ENCODE measurements around the gene PRPF19. TPM values are rescaled to one million over a fixed set of nuclear protein-coding genes. Genes with fewer than 3 reads are reported as not detected.

The PRPF19 gene
- total RNA-seq, result 70.6 TPM

DNA sequence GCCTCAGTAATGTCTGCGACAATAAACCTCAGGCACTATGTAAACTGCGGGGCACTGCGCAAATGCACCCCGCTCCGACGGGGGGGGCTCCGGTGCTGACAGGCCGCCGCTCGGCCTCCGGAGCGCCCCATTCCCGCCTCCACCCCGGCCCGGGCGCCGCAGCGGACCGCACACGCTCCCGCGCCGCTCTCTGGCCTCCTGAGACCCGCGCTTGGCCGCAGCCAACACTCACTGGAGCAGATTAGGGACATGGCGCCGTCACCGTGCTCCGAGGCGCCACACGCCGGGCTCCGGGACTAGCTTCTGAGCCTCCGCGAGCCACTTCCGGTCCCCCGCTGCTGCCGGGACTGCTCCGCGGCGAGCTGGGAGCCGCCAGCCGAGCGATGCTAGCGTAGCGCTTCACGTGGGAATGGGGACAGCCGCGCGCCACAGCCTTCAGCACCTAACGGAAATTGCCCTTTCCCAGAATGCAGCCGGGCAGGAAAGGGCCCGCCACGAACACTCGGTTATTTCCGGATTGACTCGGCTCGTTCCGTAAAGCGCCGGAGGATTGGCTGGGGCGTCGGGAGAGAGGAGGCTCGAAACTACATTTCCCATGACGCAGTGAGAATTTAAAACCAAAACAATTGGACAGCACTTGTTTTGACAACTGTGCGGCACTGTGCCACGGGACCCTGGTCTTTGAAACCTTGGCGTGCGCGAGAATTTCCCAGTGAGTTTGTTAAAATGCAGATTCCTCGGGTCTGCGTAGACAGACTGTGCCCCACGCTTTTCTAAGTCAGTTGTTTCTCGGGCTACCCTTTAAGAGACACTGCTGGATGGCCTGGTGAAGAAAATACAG is at the start of gene PRPF19:
PRPF19 (minus strand) TSS at position 454 of the 841 bp plus-strand sequence; CDS start at position 251, 203 bp downstream.
- peak; percentile 99 for DNase-seq (ENCODE audit: low spot score)

GRCh38 chr11:60955571-60955970 is 49.2 kb upstream of the PRPF19 start:
- DNase-seq (ENCODE audit: low spot score), result no peak

DNA sequence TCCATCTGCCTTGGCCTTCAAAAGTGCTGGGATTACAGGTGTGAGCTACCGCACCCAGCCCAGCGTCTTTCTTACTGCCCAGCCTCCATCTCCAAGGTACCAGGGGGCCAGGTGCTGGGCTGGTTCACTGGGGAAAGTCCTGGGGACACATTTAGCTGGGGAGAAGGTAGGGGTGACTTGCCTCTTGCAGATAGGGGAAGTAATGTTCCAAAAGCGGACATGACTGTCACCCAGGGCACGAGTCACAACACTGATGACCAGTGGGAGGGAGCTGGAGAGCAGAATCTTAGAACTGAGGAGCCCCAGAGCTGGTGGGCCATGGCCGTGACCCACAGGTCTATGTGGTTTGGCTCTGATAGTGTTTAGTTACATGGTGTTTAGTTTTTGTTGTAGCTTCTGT is 48.0 kb upstream of the PRPF19 start:
- no peak for DNase-seq (ENCODE audit: low spot score)

DNA sequence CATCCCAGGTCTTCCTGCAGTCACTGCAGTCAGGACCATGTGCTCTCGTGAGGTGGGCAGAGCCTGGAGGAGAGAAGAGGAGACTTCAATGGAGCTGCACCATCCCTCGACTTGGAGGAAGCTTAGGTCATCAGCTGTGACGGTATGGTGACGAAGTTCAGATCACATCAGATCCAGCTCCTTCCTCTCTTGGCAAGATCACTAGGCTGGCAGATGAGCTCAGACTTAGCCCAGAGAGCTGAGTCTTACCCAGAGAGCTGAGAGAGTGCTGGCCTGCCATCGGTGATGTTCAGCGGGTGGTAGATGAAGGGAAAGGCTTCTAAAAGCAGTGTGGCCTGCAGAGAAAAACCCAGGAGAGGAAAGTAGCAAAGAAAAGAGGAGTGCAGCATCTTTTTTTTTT is 47.4 kb upstream of the PRPF19 start:
- DNase-seq (ENCODE audit: low spot score), result no peak

DNA sequence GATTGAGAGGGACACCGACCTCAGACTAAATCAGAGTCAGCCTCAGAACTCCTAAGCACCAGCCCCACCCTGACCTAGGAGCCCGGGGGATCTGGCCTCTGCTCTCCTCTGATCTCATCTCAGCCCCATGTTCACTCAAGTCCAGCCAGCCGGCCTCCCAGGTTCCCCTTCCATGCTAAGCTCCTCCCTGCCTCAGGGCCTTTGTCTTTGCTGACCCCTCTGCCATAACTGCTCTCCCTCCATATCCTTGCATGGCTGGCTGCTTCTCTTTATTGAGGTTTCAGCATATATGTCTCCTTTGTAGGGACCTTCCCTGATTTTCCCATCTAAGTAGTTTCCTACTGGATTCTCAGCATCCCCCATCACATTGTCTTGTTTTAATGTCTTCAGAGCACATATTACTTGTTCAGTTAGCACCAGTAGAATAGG is 46.4 kb upstream of the PRPF19 start:
- no peak for DNase-seq (ENCODE audit: low spot score)

- DNase-seq (ENCODE audit: low spot score), result peak; percentile 65
Observed at GRCh38 chr11:60951904-60952741, 45.7 kb upstream of the PRPF19 start, which contains the start of gene SLC15A3. SLC15A3 (minus strand) TSS chr11:60952176; CDS start chr11:60951551, 625 bp downstream.

DNA sequence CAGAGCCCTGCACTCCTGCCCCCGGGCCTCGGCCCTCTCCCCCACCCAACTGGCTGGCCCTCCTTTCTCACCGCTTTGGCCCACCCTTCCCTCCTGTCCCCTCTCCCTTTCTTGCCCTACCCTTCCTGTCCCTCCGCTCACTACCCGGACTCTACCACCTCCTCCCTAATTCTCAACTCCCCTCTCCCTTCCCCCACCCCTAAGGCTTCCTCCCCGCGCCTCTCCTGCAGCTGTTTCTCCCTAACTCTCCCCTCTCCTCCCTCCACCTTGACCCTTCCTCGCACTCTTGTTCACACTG is 45.2 kb upstream of the PRPF19 start:
- DNase-seq (ENCODE audit: low spot score), result no peak

GRCh38 chr11:60950933-60951605 is 44.7 kb upstream of the PRPF19 start:
- DNase-seq (ENCODE audit: low spot score), result no peak

GRCh38 chr11:60950024-60950423 is 43.6 kb upstream of the PRPF19 start:
- DNase-seq (ENCODE audit: low spot score), result no peak

- DNase-seq (ENCODE audit: low spot score), result no peak
Observed at GRCh38 chr11:60948250-60948649, 41.9 kb upstream of the PRPF19 start.

DNA sequence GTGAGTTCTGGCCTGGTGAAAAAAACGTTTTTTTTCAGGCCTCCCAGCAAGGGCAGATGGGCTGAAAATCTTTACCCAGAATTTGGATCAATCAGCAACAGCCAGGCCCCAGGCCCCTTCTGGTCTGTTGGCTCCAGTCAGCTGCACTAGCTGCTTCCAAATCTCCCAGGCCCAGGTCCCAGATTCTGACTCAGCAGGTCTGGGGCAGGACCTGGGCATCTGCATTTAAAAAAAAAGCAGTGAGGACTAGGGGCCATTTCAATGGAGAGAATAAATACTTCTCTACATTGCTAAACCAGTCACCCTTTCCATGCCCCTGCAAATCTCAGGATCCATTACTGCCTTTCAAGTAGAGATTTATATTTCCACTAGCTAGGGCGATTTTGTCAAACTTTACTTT is 41.3 kb upstream of the PRPF19 start:
- no peak for DNase-seq (ENCODE audit: low spot score)

DNA sequence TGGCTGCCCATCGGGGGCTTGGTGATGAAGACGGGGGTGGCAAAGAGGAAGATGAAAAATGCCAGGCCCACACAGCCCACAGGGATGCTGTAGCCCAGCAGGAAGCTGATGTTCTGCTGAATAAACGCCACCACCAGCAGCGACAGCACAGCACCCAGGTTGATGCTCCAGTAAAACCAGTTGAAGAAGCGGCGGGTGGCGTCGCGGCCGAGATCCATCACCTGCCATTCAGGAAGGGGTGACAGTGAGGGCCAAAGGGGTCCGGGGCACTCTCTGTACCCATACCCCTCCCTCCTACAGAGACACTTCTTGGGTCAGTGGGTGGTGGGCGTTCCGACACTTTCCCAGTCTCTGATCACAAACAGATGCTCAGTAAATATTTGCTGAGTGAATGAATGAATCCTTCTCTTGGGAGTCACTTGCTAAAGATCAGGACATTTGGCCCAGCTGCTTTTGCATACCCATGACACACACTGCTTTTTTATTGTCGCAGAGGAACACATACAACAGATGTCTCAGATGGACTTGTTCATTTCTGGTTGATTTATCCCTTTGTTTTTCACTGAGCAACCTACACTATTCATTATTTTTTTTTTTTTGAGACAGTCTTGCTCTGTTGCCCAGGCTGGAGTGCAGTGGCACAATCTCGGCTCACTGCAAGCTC is 40.3 kb upstream of the PRPF19 start:
- DNase-seq (ENCODE audit: low spot score), result no peak

DNA sequence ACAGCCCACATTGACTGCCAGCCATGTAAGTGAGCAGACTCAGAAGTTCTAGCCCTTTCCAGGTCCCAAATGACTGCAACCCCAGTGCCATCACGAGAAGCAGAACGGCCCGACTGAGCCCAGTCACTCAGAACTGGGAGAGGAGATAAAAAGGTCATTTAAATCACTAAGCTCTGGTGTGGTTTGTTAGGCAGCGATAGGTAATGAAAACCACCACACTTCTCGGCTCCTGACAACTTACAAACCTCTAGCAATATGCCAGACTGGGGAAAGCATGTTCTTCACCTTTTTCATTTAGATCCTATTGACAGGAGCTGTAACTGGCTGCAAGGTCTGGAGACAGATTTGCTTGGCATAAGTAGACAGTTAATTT is 38.9 kb upstream of the PRPF19 start:
- DNase-seq (ENCODE audit: low spot score), result no peak

DNA sequence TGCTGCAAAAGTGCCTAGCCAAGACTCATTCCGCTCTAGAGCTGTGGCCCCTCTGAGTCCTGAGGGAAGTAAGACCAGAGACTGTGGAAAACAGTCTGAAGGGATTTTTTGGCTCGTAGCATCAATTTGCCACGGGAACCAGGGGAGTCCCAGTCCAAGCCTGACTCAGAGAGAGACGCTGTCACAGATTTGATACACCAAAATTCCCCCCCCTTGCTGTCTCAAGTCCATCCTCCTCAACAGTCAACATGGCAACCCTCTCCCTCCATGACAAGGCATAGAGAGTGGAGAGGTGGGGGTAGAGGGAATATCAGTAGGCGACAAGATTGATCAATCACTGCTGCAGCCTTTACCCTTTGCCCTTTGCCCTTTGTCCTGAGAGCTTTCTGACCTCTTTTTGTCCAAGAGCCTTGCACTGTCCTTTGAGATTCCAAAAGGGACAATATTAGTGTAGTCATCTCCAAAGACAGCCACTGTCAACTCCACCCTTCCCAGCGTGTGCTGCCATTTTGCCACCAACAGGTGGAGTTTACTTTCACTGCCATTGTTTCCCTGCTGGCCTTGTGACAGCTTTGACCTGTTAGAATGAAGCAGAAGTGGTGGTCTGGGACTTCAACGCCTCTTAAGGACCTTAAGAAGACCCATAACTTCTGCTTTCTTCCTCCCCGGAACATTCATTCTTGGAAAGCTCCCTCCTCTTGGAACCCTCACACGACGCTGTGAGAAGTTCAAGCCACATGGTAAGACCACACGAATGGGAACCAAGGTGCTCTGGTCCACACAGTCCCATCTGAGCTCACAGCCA is 38.3 kb upstream of the PRPF19 start:
- no peak for DNase-seq (ENCODE audit: low spot score)

DNA sequence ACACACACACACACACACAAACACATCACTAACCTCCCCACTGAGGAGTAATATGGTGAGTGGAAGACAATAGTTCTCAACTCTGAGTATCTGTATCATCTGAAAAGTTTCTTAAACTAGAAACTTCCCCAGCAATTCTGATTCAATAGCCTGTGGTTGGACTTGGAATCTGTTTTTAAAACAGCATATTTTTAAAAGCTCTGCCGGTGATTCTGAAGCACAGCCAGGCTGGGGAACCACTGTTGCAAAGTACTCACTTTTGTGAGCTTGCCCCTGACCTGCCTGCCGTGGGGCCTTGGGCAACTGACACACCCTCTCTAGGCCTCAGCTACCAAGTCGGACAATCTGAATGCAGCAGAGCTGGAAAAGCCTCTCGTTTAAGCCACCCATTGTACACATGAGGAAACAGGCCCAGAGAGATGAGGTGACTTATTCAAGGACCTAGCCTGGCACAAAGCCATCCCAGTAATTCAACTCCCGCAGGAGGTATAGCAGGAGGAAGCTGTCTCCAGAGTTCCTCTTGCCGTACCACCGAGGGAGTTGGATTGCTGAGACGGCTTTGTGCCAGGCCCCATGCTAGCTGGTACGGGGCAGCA is 36.7 kb upstream of the PRPF19 start:
- peak; percentile 68 for DNase-seq (ENCODE audit: low spot score)

DNA sequence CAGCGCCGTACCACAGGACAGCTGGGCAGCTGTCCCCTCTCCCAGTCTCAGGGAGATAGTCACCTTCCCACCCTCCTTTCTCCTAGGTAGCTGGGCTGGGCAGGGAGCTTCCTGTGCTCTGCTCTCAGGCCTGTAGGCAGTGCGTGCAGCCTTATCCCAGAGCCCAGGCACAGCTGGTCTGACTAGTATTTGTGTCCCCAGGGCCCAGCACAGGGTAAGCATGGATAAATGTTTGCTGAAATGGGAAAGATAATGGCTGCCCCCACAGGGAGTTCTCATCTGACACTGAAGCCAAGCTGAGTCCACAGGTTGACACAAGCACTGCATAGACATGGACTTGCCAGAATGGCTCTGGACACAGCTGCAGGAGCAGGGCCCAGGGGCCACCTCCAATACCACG is 35.8 kb upstream of the PRPF19 start:
- DNase-seq (ENCODE audit: low spot score), result no peak

- no peak for DNase-seq (ENCODE audit: low spot score)
Observed at GRCh38 chr11:60941371-60942119, 35.2 kb upstream of the PRPF19 start.

- DNase-seq (ENCODE audit: low spot score), result no peak
Observed at GRCh38 chr11:60939855-60940254, 33.5 kb upstream of the PRPF19 start.

- DNase-seq (ENCODE audit: low spot score), result no peak
Observed at GRCh38 chr11:60939301-60939700, 32.9 kb upstream of the PRPF19 start.

- DNase-seq (ENCODE audit: low spot score), result no peak
Observed at GRCh38 chr11:60938500-60938899, 32.1 kb upstream of the PRPF19 start.
